ENCODE results near the gene SGTB.

DNA sequence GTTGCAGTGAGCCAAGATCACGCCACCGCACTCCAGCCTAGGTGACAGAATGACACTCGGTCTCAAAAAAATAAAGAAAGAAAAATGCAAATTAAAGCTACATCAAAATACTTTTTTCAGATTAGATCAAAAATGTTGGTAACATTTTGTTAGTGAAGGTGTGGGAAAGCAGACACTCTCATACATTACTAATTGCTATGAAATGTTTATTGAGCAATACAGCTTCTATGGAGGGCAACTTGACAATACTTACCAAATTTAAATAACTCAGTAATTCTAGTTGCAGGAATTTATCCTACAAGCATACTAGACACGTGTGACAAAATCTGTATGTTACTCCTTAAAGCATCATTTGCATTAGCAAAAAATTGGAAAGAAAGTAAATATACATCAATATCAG is 101.9 kb downstream of the SGTB start:
- TF ChIP-seq CTCF (conservative IDR thresholded peaks at IDR 0.05), result no peak
- TF ChIP-seq EZH2 (IDR thresholded peaks at IDR 0.05; ENCODE audit: low read depth), result no peak
